HCT116 (cell line): ENCODE measurements around the gene ZNF620. TPM values are rescaled to one million over a fixed set of nuclear protein-coding genes. Genes with fewer than 3 reads are reported as not detected.
"Not testable (repeated sequence)": the region's sequence is repeated elsewhere in the genome, so short reads cannot be mapped to it uniquely, and the experiment has no call there.

Source experiments
- ATAC-seq: fragments of 200-7000 bp; cut with Tn5 transposase; 2 replicates; pipeline ENCODE4 v1.9.1; 2020; ENCODE audit warnings: mild to moderate bottlenecking, moderate library complexity
- BruUV-seq: library from RNA; stranded (reverse); fragments of 400-500 nt; replicated peaks from 2 replicates; lab custom pipeline; 2021; lab: Mats Ljungman, UMichigan
- CTCF ChIA-PET: fragments of 300-600 bp; sonication (Branson Sonifier 250); formaldehyde crosslinking; loops from one replicate; lab custom pipeline; 2021; ENCODE audit warnings: antibody characterized with exemption; lab: Charles Lee
- POLR2A ChIA-PET: fragments of 300-600, 350-600 bp; sonication (Branson Sonifier 250); formaldehyde crosslinking; loops from one replicate; lab custom pipeline; 2021; ENCODE audit warnings: antibody characterized with exemption; lab: Charles Lee
- RAD21 ChIA-PET, 2 experiments: fragments of 300-600 bp; sonication (Branson Sonifier 250); formaldehyde crosslinking; loops; one replicate each; lab custom pipeline; 2023; ENCODE audit warnings: low total read pairs in 2 of 2; ENCODE audit not compliant: uncharacterized antibody in 2 of 2, unreplicated experiment in 2 of 2, low non-redundant PET in 1 of 2; lab: Charles Lee
- DNase-seq: peaks from one replicate; pipeline ENCODE4 v3.0.0-alpha.2; 2010; ENCODE audit warnings: low read depth, low spot score
- H2AFZ ChIP-seq: fragments of 200-600 bp; shearing (Covaris generic), sonication (generic); 2 replicates; pipeline ENCODE4 v1.6.1; 2017; ENCODE audit warnings: low read depth, mixed run types, mixed read lengths, antibody characterized with exemption, low read length; ENCODE audit not compliant: poor library complexity, severe bottlenecking
- H3K27ac ChIP-seq: 2 replicates; pipeline ENCODE4 v1.5.1; 2012; ENCODE audit warnings: low read depth, low read length
- H3K27me3 ChIP-seq: fragments of 200-600 bp; sonication (generic); 2 replicates; pipeline ENCODE4 v1.6.1; 2016; ENCODE audit warnings: mixed run types, low read length, mixed read lengths; ENCODE audit not compliant: insufficient read depth
- H3K36me3 ChIP-seq, 2 experiments: fragments of 200-500 bp in 1 of 2; fragments of 200-600 bp in 1 of 2; sonication (Bioruptor generic) in 1 of 2; sonication (generic) in 1 of 2; 2 replicates each; pipeline versions ENCODE4 v1.5.1 to v1.6.1; 2014 to 2016; ENCODE audit warnings: low read length in 2 of 2, inconsistent platforms in 1 of 2, mixed read lengths in 1 of 2, mixed run types in 1 of 2; ENCODE audit not compliant: insufficient read depth in 2 of 2, control insufficient read depth in 1 of 2
- H3K4me1 ChIP-seq, 2 experiments: fragments of 200-600 bp in 1 of 2; sonication (generic) in 1 of 2; 2 replicates each; pipeline versions ENCODE4 v1.5.1 to v1.6.1; 2012 to 2017; ENCODE audit warnings: low read length in 2 of 2, inconsistent platforms in 1 of 2, mild to moderate bottlenecking in 1 of 2, mixed read lengths in 1 of 2, mixed run types in 1 of 2, moderate library complexity in 1 of 2; ENCODE audit not compliant: insufficient read depth in 2 of 2, control insufficient read depth in 1 of 2
- H3K4me2 ChIP-seq: fragments of 200-600 bp; sonication (generic); 2 replicates; pipeline ENCODE4 v1.6.1; 2017; ENCODE audit warnings: mixed run types, low read length, mixed read lengths
- H3K4me3 ChIP-seq, 2 experiments: fragments of 200-600 bp in 1 of 2; sonication (generic) in 1 of 2; replicated peaks in 1 of 2; 2 replicates each; pipeline ENCODE4 v1.5.1; 2011 to 2016; ENCODE audit warnings: low read length in 2 of 2, control low read depth in 1 of 2, low read depth in 1 of 2, mild to moderate bottlenecking in 1 of 2, mixed read lengths in 1 of 2, mixed run types in 1 of 2
- H3K79me2 ChIP-seq: fragments of 200-600 bp; sonication (generic); 2 replicates; pipeline ENCODE4 v1.6.1; 2017; ENCODE audit warnings: mild to moderate bottlenecking, mixed run types, low read length, moderate library complexity, mixed read lengths; ENCODE audit not compliant: insufficient read depth
- H3K9ac ChIP-seq: fragments of 200-600 bp; sonication (generic); 2 replicates; pipeline ENCODE4 v1.6.1; 2016; ENCODE audit warnings: low read length, mixed read lengths
- H3K9me2 ChIP-seq: fragments of 200-600 bp; sonication (generic), shearing (Covaris generic); 2 replicates; pipeline ENCODE4 v1.6.1; 2017; ENCODE audit warnings: mixed run types, mild to moderate bottlenecking, moderate library complexity; ENCODE audit not compliant: insufficient read depth
- H3K9me3 ChIP-seq, 2 experiments: fragments of 200-500 bp in 1 of 2; fragments of 200-600 bp in 1 of 2; sonication (Bioruptor generic) in 1 of 2; sonication (generic) in 1 of 2; 2 replicates each; pipeline ENCODE4 v1.6.1; 2014 to 2017; ENCODE audit warnings: low read length in 2 of 2, mixed read lengths in 2 of 2, inconsistent platforms in 1 of 2, low read depth in 1 of 2, mild to moderate bottlenecking in 1 of 2, mixed run types in 1 of 2, moderate library complexity in 1 of 2; ENCODE audit not compliant: control insufficient read depth in 1 of 2, insufficient read depth in 1 of 2
- H4K20me1 ChIP-seq: fragments of 200-600 bp; sonication (generic), shearing (Covaris generic); 2 replicates; pipeline ENCODE4 v1.6.1; 2017; ENCODE audit warnings: mixed run types, mild to moderate bottlenecking, moderate library complexity; ENCODE audit not compliant: insufficient read depth
- CEBPB ChIP-seq: IDR thresholded peaks from 2 replicates; pipeline ENCODE4 v1.6.1; 2012; ENCODE audit warnings: low read depth
- EGR1 ChIP-seq: IDR thresholded peaks from 2 replicates; pipeline ENCODE4 v1.6.1; 2012; ENCODE audit warnings: low read depth
- EZH2 ChIP-seq: fragments of 200-600 bp; sonication (generic); IDR thresholded peaks from 2 replicates; pipeline ENCODE4 v1.6.1; 2017; ENCODE audit warnings: antibody characterized with exemption, mixed run types
- FOSL1 ChIP-seq: IDR thresholded peaks from 2 replicates; pipeline ENCODE4 v1.6.1; 2012; ENCODE audit warnings: low read depth
- POLR2A ChIP-seq: IDR thresholded peaks from 2 replicates; pipeline ENCODE4 v1.7.0; 2011; ENCODE audit warnings: borderline replicate concordance; ENCODE audit not compliant: insufficient read depth, insufficient read length; ENCODE audit errors: extremely low read depth
- SP1 ChIP-seq: IDR thresholded peaks from 2 replicates; pipeline ENCODE4 v1.6.1; 2012; ENCODE audit warnings: low read depth
- ZNF274 ChIP-seq: fragments of 200-500 bp; sonication (Bioruptor generic); IDR thresholded peaks from 2 replicates; pipeline ENCODE4 v1.6.1; 2014; ENCODE audit warnings: mild to moderate bottlenecking, low read depth, low read length, inconsistent platforms
- intact Hi-C: fragments of 100-400 bp; cut with micrococcal nuclease; formaldehyde crosslinking; loops from 2 replicates; pipeline ENCODE4 v1.10.0; 2022
- total RNA-seq: library from RNA; stranded (reverse); gene quantifications from one replicate; pipeline ENCODE4 v1.2.1, GENCODE V29; 2021; ENCODE audit not compliant: unreplicated experiment

The ZNF620 gene
- total RNA-seq, 1 experiment from 2014 or later = 10.2 TPM

DNA sequence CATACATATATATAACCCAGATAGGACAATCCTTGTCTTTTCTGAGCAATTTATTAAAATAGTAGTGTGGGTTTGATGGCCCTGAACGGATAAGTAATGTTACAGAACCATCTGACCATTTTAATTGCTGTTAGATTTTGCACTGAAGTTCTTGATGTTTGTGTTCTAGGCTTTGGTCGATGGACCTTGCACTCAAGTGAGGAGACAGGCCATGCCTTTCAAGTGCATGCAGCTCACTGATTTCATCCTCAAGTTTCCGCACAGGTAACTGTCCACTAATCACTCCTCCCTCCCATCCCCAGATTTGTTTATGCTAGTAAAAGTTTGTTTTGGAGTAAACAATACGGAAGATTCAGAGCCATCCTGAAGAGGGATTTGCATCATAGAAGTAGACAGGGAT is 47.4 kb upstream of the ZNF620 start:
- DNase-seq (no peak), ATAC-seq (no peak)
- ChIA-PET POLR2A (no interaction called here), CTCF (no interaction called here), RAD21 (no interaction called here)
- Histone ChIP-seq H3K27me3 (no peaks in the 10 kb centered on the region), H2AFZ (no peak overlapping the region), H3K9me2 (no peaks in the 10 kb centered on the region), H3K4me3 (peak overlapping the region; percentile 70 to 90), H3K79me2 (peaks cover 69% of the 10 kb centered on the region), H3K36me3 (peaks cover 46 to 49% of the 10 kb centered on the region in 2 experiments), H3K4me1 (peaks cover 10 to 20% of the 10 kb centered on the region in 2 experiments; a peak in 3 of 4 replicates), H3K27ac (peak overlapping the region; percentile 87; the same call in 1 of the 2 replicates), H3K4me2 (peak overlapping the region; percentile 92), H3K9ac (peak overlapping the region; percentile 97), H4K20me1 (peaks cover 33% of the 10 kb centered on the region; the same call in 1 of the 2 replicates), H3K9me3 (no peaks in the 10 kb centered on the region)
- TF ChIP-seq POLR2A = no peak
- TF ChIP-seq CEBPB = no peak
- no peak for TF ChIP-seq ZNF274
- no peak for TF ChIP-seq FOSL1
- TF ChIP-seq EZH2 = no peak
- no peak for TF ChIP-seq EGR1
- no peak for TF ChIP-seq SP1
- no TSS peak for BruUV-seq
- intact Hi-C loops = no loop called here

DNA sequence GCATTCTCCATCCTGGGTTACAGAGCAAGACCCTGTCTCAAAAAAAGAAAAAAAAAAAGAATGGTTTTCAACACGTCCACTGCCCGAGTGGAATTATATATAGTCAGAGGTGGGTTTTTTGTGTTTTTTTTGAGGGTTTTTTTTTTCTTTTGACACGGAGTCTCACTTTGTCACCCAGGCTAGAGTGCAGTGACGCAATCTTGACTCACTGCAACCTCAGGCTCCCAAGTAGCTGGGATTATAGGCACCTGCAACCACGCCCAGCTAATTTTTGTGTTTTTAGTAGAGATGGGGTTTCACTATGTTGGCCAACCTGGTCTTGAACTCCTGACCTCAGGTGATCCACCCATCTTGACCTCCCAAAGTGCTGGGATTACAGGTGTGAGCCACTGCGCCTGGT is 45.4 kb upstream of the ZNF620 start:
- peaks cover 84% of the 10 kb centered on the region for H3K79me2 ChIP-seq
- H3K4me2 ChIP-seq, BruUV-seq, ATAC-seq, H3K27me3 ChIP-seq, H3K9me2 ChIP-seq, POLR2A ChIA-PET, RAD21 ChIA-PET, intact Hi-C loops, H3K9me3 ChIP-seq, DNase-seq, CTCF ChIA-PET, H3K27ac ChIP-seq, H2AFZ ChIP-seq, H3K4me3 ChIP-seq, H3K9ac ChIP-seq: not testable (repeated sequence)
- H3K4me1 ChIP-seq = peaks cover 6 to 15% of the 10 kb centered on the region in 2 experiments; a peak in 3 of 4 replicates
- peaks cover 40% of the 10 kb centered on the region; the same call in 1 of the 2 replicates for H4K20me1 ChIP-seq
- peaks cover 63 to 65% of the 10 kb centered on the region in 2 experiments for H3K36me3 ChIP-seq
